Erythroblast (primary cell): ENCODE results near the gene ZNF594.

Source experiments
- GATA1 ChIP-seq: IDR thresholded peaks from 2 replicates; pipeline ENCODE4 v1.6.1; 2011; ENCODE audit warnings: low read depth, mild to moderate bottlenecking, control low read depth, low read length, moderate library complexity
- POLR2A ChIP-seq: IDR thresholded peaks from 2 replicates; pipeline ENCODE4 v1.6.1; 2011; ENCODE audit warnings: mild to moderate bottlenecking, low read length

GRCh38 chr17:5201011-5201410 is 9.3 kb upstream of the ZNF594 start:
- no peak for TF ChIP-seq POLR2A
- TF ChIP-seq GATA1 = no peak
